Activated gamma-delta T cell (primary cell): ENCODE results near the gene HSPA4.
A peak's percentile ranks its signal among the peaks of the same experiment; 100 is the strongest.
"Not testable (repeated sequence)": the region's sequence is repeated elsewhere in the genome, so short reads cannot be mapped to it uniquely, and the experiment has no call there.

Experiments used
- DNase-seq: peaks from one replicate; lab custom pipeline; 2025; lab: John Stamatoyannopoulos, UW

HSPA4 gene

GRCh38 chr5:133050521-133050920 is 1.3 kb upstream of the HSPA4 start:
- no peak for DNase-seq

- no peak for DNase-seq
Observed at GRCh38 chr5:133051061-133051541, 712 bp upstream of the HSPA4 start.

GRCh38 chr5:133052317-133053175 is 733 bp downstream of the HSPA4 start:
- DNase-seq = peak; percentile 26

- no peak for DNase-seq
Observed at GRCh38 chr5:133053448-133053847, 1.6 kb downstream of the HSPA4 start.

GRCh38 chr5:133054697-133055471 is 3.1 kb downstream of the HSPA4 start:
- DNase-seq = no peak

- no peak for DNase-seq
Observed at GRCh38 chr5:133056891-133057290, 5.1 kb downstream of the HSPA4 start.

GRCh38 chr5:133059621-133060020 is 7.8 kb downstream of the HSPA4 start:
- no peak for DNase-seq

- no peak for DNase-seq
Observed at GRCh38 chr5:133062276-133062675, 10.5 kb downstream of the HSPA4 start.

- no peak for DNase-seq
Observed at GRCh38 chr5:133063965-133064364, 12.2 kb downstream of the HSPA4 start.

- DNase-seq = no peak
Observed at GRCh38 chr5:133065471-133065870, 13.7 kb downstream of the HSPA4 start.

GRCh38 chr5:133066045-133066444 is 14.2 kb downstream of the HSPA4 start:
- DNase-seq = no peak

- no peak for DNase-seq
Observed at GRCh38 chr5:133072021-133072420, 20.2 kb downstream of the HSPA4 start.

- no peak for DNase-seq
Observed at GRCh38 chr5:133075572-133076536, 24.0 kb downstream of the HSPA4 start.

- no peak for DNase-seq
Observed at GRCh38 chr5:133079048-133079447, 27.2 kb downstream of the HSPA4 start.

- DNase-seq = no peak
Observed at GRCh38 chr5:133081036-133081435, 29.2 kb downstream of the HSPA4 start.

- DNase-seq = no peak
Observed at GRCh38 chr5:133081703-133082102, 29.9 kb downstream of the HSPA4 start.

GRCh38 chr5:133082128-133082527 is 30.3 kb downstream of the HSPA4 start:
- DNase-seq = no peak

GRCh38 chr5:133083901-133084300 is 32.1 kb downstream of the HSPA4 start:
- no peak for DNase-seq

- not testable (repeated sequence) for DNase-seq
Observed at GRCh38 chr5:133085171-133085570, 33.4 kb downstream of the HSPA4 start.

GRCh38 chr5:133086366-133086875 is 34.6 kb downstream of the HSPA4 start:
- no peak for DNase-seq

- DNase-seq = no peak
Observed at GRCh38 chr5:133088064-133088463, 36.3 kb downstream of the HSPA4 start.

- no peak for DNase-seq
Observed at GRCh38 chr5:133091034-133091433, 39.2 kb downstream of the HSPA4 start.
